ENCODE results near the gene POTEB3. TPM values are rescaled to one million over a fixed set of nuclear protein-coding genes. Genes with fewer than 3 reads are reported as not detected.
"Not testable (repeated sequence)": the region's sequence is repeated elsewhere in the genome, so short reads cannot be mapped to it uniquely, and the experiment has no call there.

POTEB3 gene
- not detected for polyA plus RNA-seq (2013, experiment 1 of 2)
- polyA plus RNA-seq (2013, experiment 2 of 2) = not detected

- H3K79me1 ChIP-seq (ENCODE audit: low read length); H4K5ac ChIP-seq (ENCODE audit: low read length); H3K18ac ChIP-seq (ENCODE audit: low read length); H3K36me3 ChIP-seq (ENCODE audit: control insufficient read depth, insufficient read depth, low read length); H3K4me2 ChIP-seq (ENCODE audit: low read length); DNase-seq; H3K4ac ChIP-seq (ENCODE audit: low read depth, low read length); H3K56ac ChIP-seq (ENCODE audit: low read length); H3K79me2 ChIP-seq (ENCODE audit: control insufficient read depth, insufficient read depth, low read length); H3K4me1 ChIP-seq (ENCODE audit: control insufficient read depth, low read depth, low read length); H4K8ac ChIP-seq (ENCODE audit: low read depth, low read length); H2BK15ac ChIP-seq (replicated peaks; ENCODE audit: low read depth); H3K4me3 ChIP-seq (ENCODE audit: low read length); H2BK120ac ChIP-seq (ENCODE audit: low read depth, low read length); H3K27me3 ChIP-seq (ENCODE audit: insufficient read depth, low read length, poor library complexity); H2AK5ac ChIP-seq (ENCODE audit: low read length); H3K27ac ChIP-seq (ENCODE audit: low read depth, low read length); H2BK5ac ChIP-seq (ENCODE audit: low read length); H3K23ac ChIP-seq (ENCODE audit: low read length); H3K9ac ChIP-seq (ENCODE audit: low read length): not testable (repeated sequence)
- WGBS (ENCODE audit: extremely low coverage, insufficient coverage, low lambda C conversion rate) = no CpG with 5 or more reads among the region's 35 CpGs
Observed at GRCh38 chr15:21440399-21440798, at the start of gene POTEB3. TSS of gene POTEB3 (minus strand) at chr15:21440499. CDS start at chr15:21440011, 488 bp downstream.

DNA sequence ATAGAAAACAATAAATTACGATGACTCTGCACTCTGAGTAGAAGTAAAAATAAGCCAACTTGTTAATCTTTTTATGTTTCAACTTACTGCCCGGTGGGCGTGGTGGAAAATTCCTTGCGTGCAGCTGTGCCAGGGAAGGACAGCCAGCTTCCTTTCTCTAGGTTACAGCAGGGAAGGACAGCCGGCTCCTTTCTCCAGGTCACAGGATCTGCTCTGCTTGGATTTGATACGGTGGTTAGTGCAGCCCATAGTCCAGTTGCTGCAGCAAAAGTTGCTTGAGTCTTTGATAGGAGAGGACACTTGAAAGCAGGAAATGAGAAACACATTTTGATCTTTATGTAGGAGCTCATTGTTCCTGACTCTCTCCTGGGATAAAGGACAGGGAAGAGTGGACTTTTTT is 13.4 kb upstream of the POTEB3 start:
- not testable (repeated sequence) for H3K18ac ChIP-seq (ENCODE audit: low read length); H3K23ac ChIP-seq (ENCODE audit: low read length); H3K79me1 ChIP-seq (ENCODE audit: low read length); H2BK15ac ChIP-seq (replicated peaks; ENCODE audit: low read depth); H3K9ac ChIP-seq (ENCODE audit: low read length); H3K27ac ChIP-seq (ENCODE audit: low read depth, low read length); H2AK5ac ChIP-seq (ENCODE audit: low read length); H3K27me3 ChIP-seq (ENCODE audit: insufficient read depth, low read length, poor library complexity); H3K36me3 ChIP-seq (ENCODE audit: control insufficient read depth, insufficient read depth, low read length); H4K8ac ChIP-seq (ENCODE audit: low read depth, low read length); H3K4me2 ChIP-seq (ENCODE audit: low read length); H2BK120ac ChIP-seq (ENCODE audit: low read depth, low read length); H3K4me3 ChIP-seq (ENCODE audit: low read length); H3K56ac ChIP-seq (ENCODE audit: low read length); DNase-seq; H3K79me2 ChIP-seq (ENCODE audit: control insufficient read depth, insufficient read depth, low read length); H2BK5ac ChIP-seq (ENCODE audit: low read length); H3K4ac ChIP-seq (ENCODE audit: low read depth, low read length); H4K5ac ChIP-seq (ENCODE audit: low read length); H3K4me1 ChIP-seq (ENCODE audit: control insufficient read depth, low read depth, low read length)
- no CpG with 5 or more reads among the region's 6 CpGs for WGBS (ENCODE audit: extremely low coverage, insufficient coverage, low lambda C conversion rate)

DNA sequence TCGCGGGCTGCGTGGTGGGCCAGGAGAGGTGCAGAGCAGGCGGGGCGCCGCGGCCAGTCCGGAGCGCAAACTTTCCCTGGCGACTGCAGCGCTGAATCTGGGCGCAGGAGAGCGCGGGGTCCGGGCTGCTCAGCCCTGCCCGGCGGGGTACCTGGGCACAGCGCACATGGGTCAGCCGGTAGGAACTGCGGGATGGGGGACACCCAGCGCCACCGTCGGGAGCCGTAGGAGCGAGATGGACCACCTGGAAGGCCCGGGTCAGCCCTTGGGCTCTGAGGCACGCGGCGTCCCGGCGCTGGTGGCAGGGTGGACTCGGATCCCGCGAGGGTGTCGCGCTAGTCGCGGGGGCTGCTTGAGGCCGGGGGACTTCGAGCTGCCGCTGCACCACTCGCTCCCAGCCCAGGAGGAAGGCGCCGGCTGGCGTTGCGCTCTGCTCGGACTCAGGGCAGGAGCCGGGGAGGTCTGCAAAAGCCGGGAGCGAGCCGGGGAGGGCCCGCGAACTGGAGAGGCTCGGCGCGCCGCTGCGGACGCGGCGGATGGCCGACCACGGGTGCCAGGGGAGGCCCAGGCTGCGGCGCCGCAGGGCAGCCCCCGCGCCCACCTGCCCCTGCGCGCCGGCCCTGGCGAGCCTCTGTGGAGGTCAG is 11.7 kb upstream of the POTEB3 start:
- H3K79me1 ChIP-seq (ENCODE audit: low read length); H2BK120ac ChIP-seq (ENCODE audit: low read depth, low read length); H3K27ac ChIP-seq (ENCODE audit: low read depth, low read length); DNase-seq; H3K4ac ChIP-seq (ENCODE audit: low read depth, low read length); H3K56ac ChIP-seq (ENCODE audit: low read length); H4K8ac ChIP-seq (ENCODE audit: low read depth, low read length); H3K4me1 ChIP-seq (ENCODE audit: control insufficient read depth, low read depth, low read length); H2BK5ac ChIP-seq (ENCODE audit: low read length); H3K27me3 ChIP-seq (ENCODE audit: insufficient read depth, low read length, poor library complexity); H3K18ac ChIP-seq (ENCODE audit: low read length); H3K4me2 ChIP-seq (ENCODE audit: low read length); H4K5ac ChIP-seq (ENCODE audit: low read length); H2BK15ac ChIP-seq (replicated peaks; ENCODE audit: low read depth); H3K36me3 ChIP-seq (ENCODE audit: control insufficient read depth, insufficient read depth, low read length); H2AK5ac ChIP-seq (ENCODE audit: low read length); H3K9ac ChIP-seq (ENCODE audit: low read length); H3K4me3 ChIP-seq (ENCODE audit: low read length); H3K23ac ChIP-seq (ENCODE audit: low read length); H3K79me2 ChIP-seq (ENCODE audit: control insufficient read depth, insufficient read depth, low read length): not testable (repeated sequence)
- WGBS (ENCODE audit: extremely low coverage, insufficient coverage, low lambda C conversion rate) = no CpG with 5 or more reads among the region's 72 CpGs

- no CpG with 5 or more reads among the region's 41 CpGs for WGBS (ENCODE audit: extremely low coverage, insufficient coverage, low lambda C conversion rate)
- not testable (repeated sequence) for H2BK120ac ChIP-seq (ENCODE audit: low read depth, low read length)
Observed at GRCh38 chr15:21451487-21451886, 11.2 kb upstream of the POTEB3 start.

GRCh38 chr15:21407366-21407765 is 32.9 kb downstream of the POTEB3 start:
- H2AK5ac ChIP-seq (ENCODE audit: low read length); H3K4me2 ChIP-seq (ENCODE audit: low read length); H3K23ac ChIP-seq (ENCODE audit: low read length); H2BK5ac ChIP-seq (ENCODE audit: low read length); H3K79me1 ChIP-seq (ENCODE audit: low read length); H4K5ac ChIP-seq (ENCODE audit: low read length); H4K8ac ChIP-seq (ENCODE audit: low read depth, low read length); H2BK15ac ChIP-seq (replicated peaks; ENCODE audit: low read depth); H3K4me1 ChIP-seq (ENCODE audit: control insufficient read depth, low read depth, low read length); DNase-seq; H3K9ac ChIP-seq (ENCODE audit: low read length); H3K79me2 ChIP-seq (ENCODE audit: control insufficient read depth, insufficient read depth, low read length); H3K36me3 ChIP-seq (ENCODE audit: control insufficient read depth, insufficient read depth, low read length); H2BK120ac ChIP-seq (ENCODE audit: low read depth, low read length); H3K18ac ChIP-seq (ENCODE audit: low read length); H3K27me3 ChIP-seq (ENCODE audit: insufficient read depth, low read length, poor library complexity); H3K56ac ChIP-seq (ENCODE audit: low read length); H3K4me3 ChIP-seq (ENCODE audit: low read length); H3K4ac ChIP-seq (ENCODE audit: low read depth, low read length); H3K27ac ChIP-seq (ENCODE audit: low read depth, low read length): not testable (repeated sequence)
- no CpG with 5 or more reads among the region's 4 CpGs for WGBS (ENCODE audit: extremely low coverage, insufficient coverage, low lambda C conversion rate)

More at GRCh38 chr15:21451487-21451886, 11.2 kb upstream of the POTEB3 start:
- not testable (repeated sequence) for H3K56ac ChIP-seq (ENCODE audit: low read length); H4K8ac ChIP-seq (ENCODE audit: low read depth, low read length); H3K79me1 ChIP-seq (ENCODE audit: low read length); H3K36me3 ChIP-seq (ENCODE audit: control insufficient read depth, insufficient read depth, low read length); H3K4me3 ChIP-seq (ENCODE audit: low read length); H3K4ac ChIP-seq (ENCODE audit: low read depth, low read length); H3K18ac ChIP-seq (ENCODE audit: low read length); H4K5ac ChIP-seq (ENCODE audit: low read length); H2BK15ac ChIP-seq (replicated peaks; ENCODE audit: low read depth); DNase-seq; H2BK5ac ChIP-seq (ENCODE audit: low read length); H3K4me2 ChIP-seq (ENCODE audit: low read length); H3K27ac ChIP-seq (ENCODE audit: low read depth, low read length); H3K9ac ChIP-seq (ENCODE audit: low read length); H3K23ac ChIP-seq (ENCODE audit: low read length); H3K27me3 ChIP-seq (ENCODE audit: insufficient read depth, low read length, poor library complexity); H3K79me2 ChIP-seq (ENCODE audit: control insufficient read depth, insufficient read depth, low read length); H3K4me1 ChIP-seq (ENCODE audit: control insufficient read depth, low read depth, low read length); H2AK5ac ChIP-seq (ENCODE audit: low read length)

DNA sequence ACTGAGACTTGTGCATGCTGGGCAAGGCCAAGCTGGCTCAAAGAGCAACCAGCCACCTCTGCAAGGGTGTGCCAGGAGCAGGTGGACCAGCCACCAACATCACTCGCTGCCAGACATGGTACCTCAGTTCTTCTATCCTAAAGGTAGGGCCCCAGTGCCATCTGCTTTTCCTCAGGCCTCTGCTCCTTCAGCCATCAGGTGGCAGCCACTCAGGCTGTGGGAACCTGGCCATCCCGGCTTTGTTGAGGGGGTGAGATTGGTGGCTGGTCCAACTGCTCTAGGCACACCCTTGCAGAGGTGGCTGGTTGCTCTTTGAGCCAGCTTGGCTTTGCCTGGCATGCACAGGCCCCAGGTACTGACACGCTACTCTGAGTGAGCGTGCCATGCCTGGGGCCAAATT is 38.8 kb downstream of the POTEB3 start:
- H4K8ac ChIP-seq (ENCODE audit: low read depth, low read length); H3K27me3 ChIP-seq (ENCODE audit: insufficient read depth, low read length, poor library complexity); H4K5ac ChIP-seq (ENCODE audit: low read length); H2AK5ac ChIP-seq (ENCODE audit: low read length); H3K18ac ChIP-seq (ENCODE audit: low read length); H3K4me1 ChIP-seq (ENCODE audit: control insufficient read depth, low read depth, low read length); H2BK5ac ChIP-seq (ENCODE audit: low read length); H3K4me2 ChIP-seq (ENCODE audit: low read length); H2BK15ac ChIP-seq (replicated peaks; ENCODE audit: low read depth); H3K27ac ChIP-seq (ENCODE audit: low read depth, low read length); H2BK120ac ChIP-seq (ENCODE audit: low read depth, low read length); H3K56ac ChIP-seq (ENCODE audit: low read length); H3K4me3 ChIP-seq (ENCODE audit: low read length); H3K79me2 ChIP-seq (ENCODE audit: control insufficient read depth, insufficient read depth, low read length); H3K36me3 ChIP-seq (ENCODE audit: control insufficient read depth, insufficient read depth, low read length); H3K9ac ChIP-seq (ENCODE audit: low read length); DNase-seq; H3K4ac ChIP-seq (ENCODE audit: low read depth, low read length); H3K79me1 ChIP-seq (ENCODE audit: low read length); H3K23ac ChIP-seq (ENCODE audit: low read length): not testable (repeated sequence)
- WGBS (ENCODE audit: extremely low coverage, insufficient coverage, low lambda C conversion rate) = no CpG with 5 or more reads among the region's 4 CpGs

All from mesendoderm (in vitro differentiated cells).